ENCODE data around the gene CECR2. TPM values are rescaled to one million over a fixed set of nuclear protein-coding genes. Genes with fewer than 3 reads are reported as not detected.

CECR2 gene
- total RNA-seq (2014; rRNA removed) = 0.11 TPM in 1 of 2 replicates, not detected in the other
- polyA plus RNA-seq (2012) = not detected

GRCh38 chr22:17369439-17370025 lies at the start of gene CECR2:
Gene CECR2, plus strand, starts transcription at chr22:17369460. Its CDS starts 324 bp downstream, at chr22:17369784.
- no peak for DNase-seq (ENCODE audit: low read depth)

DNA sequence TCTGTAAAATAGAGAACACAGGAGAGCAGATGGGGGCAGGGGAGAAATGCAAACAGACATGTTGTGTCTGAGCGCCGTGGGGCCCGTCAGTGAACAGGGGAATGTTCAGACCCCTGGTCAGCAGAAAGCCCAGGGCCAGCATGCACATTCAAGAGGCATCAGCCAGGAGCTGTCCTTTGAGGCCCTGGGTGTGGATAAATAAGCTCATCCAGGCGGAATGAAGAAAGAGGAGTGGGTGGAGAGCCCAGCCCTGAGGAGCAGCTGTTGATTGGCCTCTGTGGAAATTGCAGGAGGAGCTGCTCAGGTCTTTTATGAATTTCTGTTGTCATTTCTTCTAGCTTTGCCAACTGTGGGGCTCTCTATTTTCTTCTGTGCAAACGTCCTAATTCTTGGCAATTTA lies 49.7 kb upstream of the CECR2 start:
- DNase-seq (ENCODE audit: low read depth) = no peak

GRCh38 chr22:17322511-17322910 lies 46.7 kb upstream of the CECR2 start:
- DNase-seq (ENCODE audit: low read depth) = no peak

GRCh38 chr22:17331690-17332089 lies 37.6 kb upstream of the CECR2 start:
- no peak for DNase-seq (ENCODE audit: low read depth)

GRCh38 chr22:17332109-17332800 lies 37.0 kb upstream of the CECR2 start:
- no peak for DNase-seq (ENCODE audit: low read depth)

DNA sequence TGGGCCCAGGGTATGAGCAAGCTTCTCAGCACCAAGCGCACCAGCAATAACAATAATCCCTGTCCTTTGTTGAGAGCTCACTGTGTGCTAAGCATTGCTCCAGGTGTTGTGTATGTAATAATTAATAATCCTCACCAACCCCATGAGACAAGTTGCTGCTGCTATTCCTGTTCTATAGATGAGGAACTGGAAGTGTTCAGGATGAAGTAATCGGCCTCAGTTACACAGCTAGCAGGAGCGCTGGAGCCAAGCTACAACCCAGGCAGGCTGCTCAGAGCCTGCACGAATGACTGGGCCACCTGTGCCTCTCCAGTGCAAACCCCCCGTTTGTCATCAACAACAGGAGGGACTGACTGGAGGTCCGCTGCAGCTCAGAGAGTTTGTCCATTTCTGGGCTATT lies 35.2 kb upstream of the CECR2 start:
- no peak for DNase-seq (ENCODE audit: low read depth)

- no peak for DNase-seq (ENCODE audit: low read depth)
Observed at GRCh38 chr22:17334983-17335382, 34.3 kb upstream of the CECR2 start.

DNA sequence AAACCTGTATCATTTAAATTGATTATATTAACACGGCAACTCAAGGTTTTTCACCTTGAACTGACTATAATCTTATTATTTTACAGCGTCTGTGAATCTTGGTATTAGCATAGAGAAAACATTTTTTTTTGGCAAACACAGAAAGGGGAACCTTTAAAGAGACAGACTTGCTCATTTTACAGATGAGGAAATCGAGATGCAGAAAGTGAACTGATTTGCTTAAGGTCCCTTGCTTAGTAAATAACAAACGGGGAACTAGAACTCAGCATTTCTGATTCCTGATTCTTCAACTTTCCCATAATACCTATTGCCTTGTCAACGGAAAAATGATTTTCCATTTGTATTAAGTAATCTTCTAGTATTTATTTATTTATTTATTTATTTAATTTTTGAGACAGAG lies 33.2 kb upstream of the CECR2 start:
- DNase-seq (ENCODE audit: low read depth) = no peak

- DNase-seq (ENCODE audit: low read depth) = no peak
Observed at GRCh38 chr22:17337639-17338038, 31.6 kb upstream of the CECR2 start.

- DNase-seq (ENCODE audit: low read depth) = no peak
Observed at GRCh38 chr22:17339095-17339693, 30.1 kb upstream of the CECR2 start.

- no peak for DNase-seq (ENCODE audit: low read depth)
Observed at GRCh38 chr22:17342361-17342760, 26.9 kb upstream of the CECR2 start.

- no peak for DNase-seq (ENCODE audit: low read depth)
Observed at GRCh38 chr22:17343766-17344165, 25.5 kb upstream of the CECR2 start.

DNA sequence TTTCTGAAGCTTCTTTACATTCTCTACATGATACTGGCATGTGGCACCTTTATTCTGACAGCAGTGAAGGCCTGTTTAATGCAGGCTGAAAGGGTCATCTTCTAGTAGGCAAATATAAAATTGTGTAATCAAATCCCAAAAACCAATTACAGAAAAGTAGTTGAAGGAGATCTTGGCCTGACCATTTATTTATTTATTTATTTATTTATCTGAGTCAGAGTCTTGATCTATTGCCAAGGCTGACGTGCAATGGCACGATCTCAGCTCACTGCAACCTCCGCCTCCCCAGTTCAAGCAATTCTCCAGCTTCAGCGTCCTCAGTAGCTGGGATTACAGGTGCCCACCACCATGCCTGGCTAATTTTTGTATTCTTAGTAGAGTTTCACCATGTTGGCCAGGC lies 22.7 kb upstream of the CECR2 start:
- no peak for DNase-seq (ENCODE audit: low read depth)

DNA sequence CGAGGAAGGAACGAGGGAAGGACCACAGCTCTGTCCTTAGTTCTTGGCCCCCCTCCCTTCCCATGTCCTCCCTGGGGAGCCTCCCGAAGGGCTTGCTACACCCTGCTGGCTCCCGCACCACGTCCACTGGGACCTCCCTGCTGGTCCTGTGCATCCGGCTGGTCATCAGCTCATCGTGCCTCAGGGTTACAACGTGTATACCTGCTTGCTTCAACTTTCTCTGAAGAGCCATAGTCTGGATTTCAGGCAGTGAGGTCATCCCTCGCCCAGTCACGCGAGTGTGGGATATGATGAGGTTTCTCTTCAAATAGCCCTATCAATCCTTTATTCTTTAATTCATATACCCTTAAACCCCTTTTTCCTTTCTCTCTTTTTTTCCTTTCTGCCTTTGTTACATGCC lies 21.5 kb upstream of the CECR2 start:
- DNase-seq (ENCODE audit: low read depth) = no peak

GRCh38 chr22:17348464-17349103 lies 20.7 kb upstream of the CECR2 start:
- DNase-seq (ENCODE audit: low read depth) = no peak

- no peak for DNase-seq (ENCODE audit: low read depth)
Observed at GRCh38 chr22:17349172-17349571, 20.1 kb upstream of the CECR2 start.

DNA sequence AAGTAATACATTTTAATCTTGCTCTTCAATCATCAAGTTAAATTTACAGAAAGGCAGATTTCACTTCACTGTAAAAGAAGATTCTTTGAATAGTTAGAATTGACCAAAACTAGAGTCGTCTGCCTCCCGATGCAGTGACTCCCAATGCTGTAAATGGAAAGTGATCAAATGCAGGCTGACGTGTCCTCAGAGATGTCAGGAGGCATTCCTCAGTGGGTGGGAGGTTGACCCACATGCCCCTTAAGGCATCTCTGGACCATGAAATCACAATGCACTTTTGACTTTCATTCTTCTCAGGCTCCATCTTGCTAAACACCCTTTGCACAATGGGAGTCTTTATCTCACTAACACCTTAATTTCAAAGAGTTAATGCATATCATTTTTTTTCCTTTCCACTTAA lies 19.0 kb upstream of the CECR2 start:
- no peak for DNase-seq (ENCODE audit: low read depth)

- no peak for DNase-seq (ENCODE audit: low read depth)
Observed at GRCh38 chr22:17352798-17353197, 16.5 kb upstream of the CECR2 start.

DNA sequence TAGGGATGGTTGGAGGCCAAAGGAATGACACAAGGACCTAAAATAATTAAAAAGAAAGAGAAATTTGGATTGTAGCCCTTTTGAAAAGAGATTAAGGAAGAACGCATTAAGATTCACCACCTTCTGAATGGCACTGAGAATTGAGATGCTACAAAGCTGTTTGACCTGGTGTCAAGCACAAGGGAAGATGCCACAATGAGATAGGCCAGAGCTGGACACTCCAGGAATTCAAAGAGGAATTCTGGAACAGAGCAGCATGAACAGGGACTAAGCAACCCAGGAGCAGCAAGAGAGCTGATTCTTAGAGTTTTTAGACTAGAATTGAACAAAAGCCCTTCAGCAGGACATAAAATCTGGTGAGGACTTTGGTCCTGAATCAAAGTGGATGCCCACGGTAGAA lies 11.6 kb upstream of the CECR2 start:
- DNase-seq (ENCODE audit: low read depth) = no peak

- DNase-seq (ENCODE audit: low read depth) = no peak
Observed at GRCh38 chr22:17358415-17358814, 10.8 kb upstream of the CECR2 start.

DNA sequence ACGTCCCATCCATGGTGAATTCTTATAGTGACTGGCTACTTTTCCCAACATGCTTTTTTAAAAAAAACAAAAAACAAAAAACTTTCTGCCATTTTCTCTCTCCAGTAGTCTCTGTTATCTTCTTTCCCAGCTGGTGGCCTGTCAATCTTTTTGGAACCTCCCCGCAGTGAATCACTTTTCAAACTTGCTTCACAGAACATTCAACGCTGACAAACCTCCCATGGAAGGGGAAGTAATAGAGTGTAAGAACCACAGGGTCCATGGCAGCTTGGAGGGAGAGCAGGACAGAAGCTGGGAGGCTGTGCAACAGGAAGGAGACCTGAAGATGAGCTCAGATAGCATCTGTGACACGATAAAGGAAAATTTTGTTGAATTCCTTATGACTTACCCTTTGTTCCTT lies 9.8 kb upstream of the CECR2 start:
- peak; percentile 38 for DNase-seq (ENCODE audit: low read depth)

GRCh38 chr22:17366329-17366728 lies 2.9 kb upstream of the CECR2 start:
- no peak for DNase-seq (ENCODE audit: low read depth)

- no peak for DNase-seq (ENCODE audit: low read depth)
Observed at GRCh38 chr22:17366830-17367229, 2.4 kb upstream of the CECR2 start.
